PC-3 (cell line): ENCODE data around the gene SPIRE1. TPM values are rescaled to one million over a fixed set of nuclear protein-coding genes. Genes with fewer than 3 reads are reported as not detected.

Source experiments
- ATAC-seq: fragments of 200-7000 bp; cut with Tn5 transposase; 2 replicates; pipeline ENCODE4 v1.9.1; 2020; ENCODE audit warnings: mild to moderate bottlenecking, moderate library complexity
- BruUV-seq: library from RNA; stranded (reverse); fragments of 400-500 nt; replicated peaks from 2 replicates; lab custom pipeline; 2021; lab: Mats Ljungman, UMichigan
- CTCF ChIA-PET: fragments of 300-600 bp; sonication (Branson Sonifier 250); formaldehyde crosslinking; loops from one replicate; lab custom pipeline; 2022; ENCODE audit warnings: antibody characterized with exemption; lab: Charles Lee
- POLR2A ChIA-PET: fragments of 300-600 bp; sonication (Branson Sonifier 250); formaldehyde crosslinking; loops from one replicate; lab custom pipeline; 2022; ENCODE audit warnings: antibody characterized with exemption; ENCODE audit not compliant: unreplicated experiment; lab: Charles Lee
- DNase-seq: peaks from one replicate; pipeline ENCODE4 v3.0.0-alpha.2; 2015
- H2AFZ ChIP-seq: fragments of 300-600 bp; sonication (generic); 2 replicates; pipeline ENCODE4 v1.6.0; 2016; ENCODE audit warnings: antibody characterized with exemption, low read length
- H3F3A ChIP-seq: fragments of 300-600 bp; sonication (generic); one replicate; pipeline ENCODE4 v1.6.0; 2017; ENCODE audit warnings: antibody characterized with exemption, low read length, control low read depth, mild to moderate bottlenecking; ENCODE audit not compliant: unreplicated experiment
- H3K27ac ChIP-seq: fragments of 300-600 bp; sonication (generic); 2 replicates; pipeline ENCODE4 v1.5.1; 2016; ENCODE audit warnings: mild to moderate bottlenecking, low read length
- H3K27me3 ChIP-seq: fragments of 300-600 bp; sonication (generic); 2 replicates; pipeline ENCODE4 v1.6.1; 2016; ENCODE audit warnings: low read length, mixed read lengths
- H3K36me3 ChIP-seq: fragments of 300-600 bp; sonication (generic); 2 replicates; pipeline ENCODE4 v1.6.1; 2016; ENCODE audit warnings: low read depth, mixed run types, low read length, mixed read lengths
- H3K4me1 ChIP-seq: fragments of 300-600 bp; sonication (generic); 2 replicates; pipeline ENCODE4 v1.5.1; 2016; ENCODE audit warnings: low read length; ENCODE audit not compliant: insufficient read depth
- H3K4me2 ChIP-seq: fragments of 300-600 bp; sonication (generic); 2 replicates; pipeline ENCODE4 v1.6.0; 2016; ENCODE audit warnings: low read length
- H3K4me3 ChIP-seq: fragments of 300-600 bp; sonication (generic); 2 replicates; pipeline ENCODE4 v1.5.1; 2016; ENCODE audit warnings: mild to moderate bottlenecking, low read length, mixed read lengths
- H3K79me2 ChIP-seq: fragments of 300-600 bp; sonication (generic); 2 replicates; pipeline ENCODE4 v1.6.1; 2017; ENCODE audit warnings: low read length, mixed read lengths
- H3K9ac ChIP-seq: fragments of 300-600 bp; sonication (generic); 2 replicates; pipeline ENCODE4 v1.6.0; 2016; ENCODE audit warnings: mild to moderate bottlenecking, low read length
- H3K9me2 ChIP-seq: fragments of 300-600 bp; sonication (generic); replicated peaks from 2 replicates; pipeline ENCODE4 v1.6.1; 2016; ENCODE audit warnings: mixed run types, low read length, mixed read lengths
- H3K9me3 ChIP-seq: fragments of 300-600 bp; sonication (generic); 2 replicates; pipeline ENCODE4 v1.6.1; 2016; ENCODE audit warnings: low read length, mixed read lengths
- H4K20me1 ChIP-seq: fragments of 300-600 bp; sonication (generic); 2 replicates; pipeline ENCODE4 v1.6.1; 2016; ENCODE audit warnings: low read length, mixed read lengths
- CTCF ChIP-seq: fragments of 300-600 bp; sonication (generic); conservative IDR thresholded peaks from 2 replicates; pipeline ENCODE4 v1.5.1; 2017; ENCODE audit warnings: antibody characterized with exemption, low read depth, mild to moderate bottlenecking, low read length
- EZH2 ChIP-seq: fragments of 300-600 bp; sonication (generic); IDR thresholded peaks from one replicate; pipeline ENCODE4 v1.6.1; 2017; ENCODE audit warnings: antibody characterized with exemption, mild to moderate bottlenecking, low read length; ENCODE audit not compliant: unreplicated experiment
- EZH2phosphoT487 ChIP-seq: fragments of 300-600 bp; sonication (generic); IDR thresholded peaks from 2 replicates; pipeline ENCODE4 v1.6.1; 2018; ENCODE audit warnings: mild to moderate bottlenecking, antibody characterized with exemption, low read length, borderline replicate concordance
- intact Hi-C: fragments of 100-400 bp; cut with micrococcal nuclease; formaldehyde crosslinking; loops from 2 replicates; pipeline ENCODE4 v1.9.0; 2023
- total RNA-seq: library from RNA; depleted of rRNA; stranded (reverse); fragments of >200 nt; gene quantifications from 2 replicates; pipeline ENCODE4 v1.2.3, GENCODE V29; 2014

The SPIRE1 gene
- total RNA-seq, 1 experiment from 2014 or later: 32.4 TPM

- CTCF ChIA-PET: interaction anchor here (1.4 kb wide), 1 partner anchor 16 kb away, joined by 3 read pairs; the partner anchor contains the start of gene PRELID3A
- TF ChIP-seq EZH2phosphoT487 (no peak), EZH2 (no peak), CTCF (no peak)
- no TSS peak for BruUV-seq
- H3K9ac ChIP-seq: no peak overlapping the region
- peaks cover 8% of the 10 kb centered on the region for H3K36me3 ChIP-seq
- H3K4me1 ChIP-seq: no peaks in the 10 kb centered on the region
- H3K79me2 ChIP-seq: peaks cover 5% of the 10 kb centered on the region; the same call in 1 of the 2 replicates
- H3K9me3 ChIP-seq: no peaks in the 10 kb centered on the region
- H3F3A ChIP-seq: peaks cover 4% of the 10 kb centered on the region
- no peak overlapping the region for H3K4me2 ChIP-seq
- H3K27ac ChIP-seq: no peak overlapping the region
- no peak overlapping the region for H2AFZ ChIP-seq
- no peaks in the 10 kb centered on the region for H3K9me2 ChIP-seq
- DNase-seq (no peak), ATAC-seq (no peak)
- H3K27me3 ChIP-seq: no peaks in the 10 kb centered on the region
- POLR2A ChIA-PET: interaction anchor here (0.6 kb wide), 1 partner anchor 47 kb away, joined by 3 read pairs; the partner anchor contains the start of gene AFG3L2
- H4K20me1 ChIP-seq: no peaks in the 10 kb centered on the region
- no peak overlapping the region for H3K4me3 ChIP-seq
- intact Hi-C loops: no loop called here
Measured at GRCh38 chr18:12423393-12423792, 234.5 kb downstream of the SPIRE1 start.

- no peaks in the 10 kb centered on the region for H3K4me1 ChIP-seq
- H3K4me3 ChIP-seq: no peak overlapping the region
- H2AFZ ChIP-seq: no peak overlapping the region
- H3K79me2 ChIP-seq: peaks cover 6% of the 10 kb centered on the region; the same call in 1 of the 2 replicates
- no peak overlapping the region for H3K9ac ChIP-seq
- no TSS peak for BruUV-seq
- TF ChIP-seq CTCF (peak; percentile 64), EZH2 (no peak)
- no peaks in the 10 kb centered on the region for H3K9me2 ChIP-seq
- DNase-seq (peak; percentile 23), ATAC-seq (peak; percentile 11; the same call in 1 of the 2 replicates)
- no peak overlapping the region for H3K27ac ChIP-seq
- no peaks in the 10 kb centered on the region for H4K20me1 ChIP-seq
- peaks cover 4% of the 10 kb centered on the region for H3F3A ChIP-seq
- no peaks in the 10 kb centered on the region for H3K27me3 ChIP-seq
- no peak overlapping the region for H3K4me2 ChIP-seq
- H3K36me3 ChIP-seq: peaks cover 8% of the 10 kb centered on the region
- no peaks in the 10 kb centered on the region for H3K9me3 ChIP-seq
- intact Hi-C loops: no loop called here
- CTCF ChIA-PET: no interaction called here
- POLR2A ChIA-PET: no interaction called here
Measured at GRCh38 chr18:12422936-12423335, 235.0 kb downstream of the SPIRE1 start.

- POLR2A ChIA-PET: interaction anchor here (0.6 kb wide), 1 partner anchor 21 kb away, joined by 15 read pairs; no protein-coding TSS in a partner anchor
- intact Hi-C loops: loop anchor here (1.0 kb wide), 1 partner anchor 8 kb away; no protein-coding TSS in a partner anchor
- H3K4me2 ChIP-seq: no peak overlapping the region
- no peaks in the 10 kb centered on the region for H3K4me1 ChIP-seq
- CTCF ChIA-PET: no interaction called here
- no peaks in the 10 kb centered on the region for H4K20me1 ChIP-seq
- H3K9ac ChIP-seq: no peak overlapping the region
- H3K27me3 ChIP-seq: no peaks in the 10 kb centered on the region
- no peaks in the 10 kb centered on the region for H3K9me3 ChIP-seq
- H3K36me3 ChIP-seq: peaks cover 3% of the 10 kb centered on the region
- no peaks in the 10 kb centered on the region for H3K9me2 ChIP-seq
- DNase-seq: no peak
- BruUV-seq: no TSS peak
- no peak overlapping the region for H3K27ac ChIP-seq
- H3K79me2 ChIP-seq: peaks cover 6% of the 10 kb centered on the region; the same call in 1 of the 2 replicates
- peaks cover 4% of the 10 kb centered on the region for H3F3A ChIP-seq
- no peak overlapping the region for H3K4me3 ChIP-seq
- H2AFZ ChIP-seq: no peak overlapping the region
- no peak for ATAC-seq
- no peak for TF ChIP-seq CTCF
- no peak for TF ChIP-seq EZH2
- TF ChIP-seq EZH2phosphoT487: no peak
Measured at GRCh38 chr18:12421732-12422131, 236.2 kb downstream of the SPIRE1 start.
